OCI-LY1 (cell line): ENCODE results near the gene SEMA3D.

ENCODE experiments used
- H2AFZ ChIP-seq: fragments of 200-600 bp; sonication (generic), shearing (Covaris generic); 2 replicates; pipeline ENCODE4 v1.6.0; 2014; ENCODE audit warnings: antibody characterized with exemption, mild to moderate bottlenecking, low read length
- H3F3A ChIP-seq: fragments of 200-600 bp; sonication (generic), shearing (Covaris generic); 2 replicates; pipeline ENCODE4 v1.6.0; 2014; ENCODE audit warnings: mild to moderate bottlenecking, antibody characterized with exemption, low read length, moderate library complexity; ENCODE audit not compliant: insufficient read depth
- H3K27ac ChIP-seq: fragments of 200-600 bp; sonication (generic); 2 replicates; pipeline ENCODE4 v1.5.1; 2014; ENCODE audit warnings: low read length, mixed run types, mild to moderate bottlenecking, low read depth; ENCODE audit not compliant: poor library complexity, severe bottlenecking
- H3K27me3 ChIP-seq: fragments of 200-600 bp; sonication (generic); 2 replicates; pipeline ENCODE4 v1.6.0; 2014; ENCODE audit warnings: antibody characterized with exemption, mild to moderate bottlenecking, low read length, moderate library complexity; ENCODE audit not compliant: insufficient read depth
- H3K36me3 ChIP-seq: fragments of 200-600 bp; sonication (generic); 2 replicates; pipeline ENCODE4 v1.6.1; 2014; ENCODE audit warnings: mild to moderate bottlenecking, antibody characterized with exemption, low read length, moderate library complexity, mixed read lengths; ENCODE audit not compliant: insufficient read depth
- H3K4me1 ChIP-seq: fragments of 200-600 bp; sonication (generic); 2 replicates; pipeline ENCODE4 v1.5.1; 2014; ENCODE audit warnings: mild to moderate bottlenecking, low read length, moderate library complexity; ENCODE audit not compliant: insufficient read depth, severe bottlenecking
- H3K4me2 ChIP-seq: fragments of 200-600 bp; sonication (generic), shearing (Covaris generic); 2 replicates; pipeline ENCODE4 v1.6.1; 2014; ENCODE audit warnings: low read length
- H3K4me3 ChIP-seq: fragments of 200-600 bp; sonication (generic); 2 replicates; pipeline ENCODE4 v1.5.1; 2014; ENCODE audit warnings: low read length, low read depth, mild to moderate bottlenecking, mixed read lengths; ENCODE audit not compliant: poor library complexity, severe bottlenecking
- H3K79me2 ChIP-seq: fragments of 200-600 bp; shearing (Covaris generic); 2 replicates; pipeline ENCODE4 v1.6.1; 2016; ENCODE audit warnings: mixed run types, low read length, mixed read lengths; ENCODE audit not compliant: insufficient read depth
- H3K9ac ChIP-seq: fragments of 200-600 bp; sonication (generic), shearing (Covaris generic); 2 replicates; pipeline ENCODE4 v1.6.1; 2014; ENCODE audit warnings: mild to moderate bottlenecking, low read length, mixed read lengths
- H3K9me2 ChIP-seq: fragments of 200-600 bp; sonication (generic), shearing (Covaris generic); 2 replicates; pipeline ENCODE4 v1.6.1; 2014; ENCODE audit warnings: low read depth, mild to moderate bottlenecking, low read length, mixed read lengths
- H3K9me3 ChIP-seq: fragments of 200-600 bp; shearing (Covaris generic); 2 replicates; pipeline ENCODE4 v1.6.1; 2014; ENCODE audit warnings: low read length, mixed read lengths
- H4K20me1 ChIP-seq: fragments of 200-600 bp; sonication (generic), shearing (Covaris generic); 2 replicates; pipeline ENCODE4 v1.6.0; 2016; ENCODE audit warnings: mild to moderate bottlenecking, low read length; ENCODE audit not compliant: insufficient read depth
- CTCF ChIP-seq: fragments of 200-600 bp; sonication (generic), shearing (Covaris generic); IDR thresholded peaks from 2 replicates; pipeline ENCODE4 v1.5.1; 2017; ENCODE audit warnings: mild to moderate bottlenecking, antibody characterized with exemption, low read length, moderate library complexity, mixed read lengths
- EZH2 ChIP-seq: fragments of 200-600 bp; sonication (generic), shearing (Covaris generic); IDR thresholded peaks from 2 replicates; pipeline ENCODE4 v1.8.0; 2017; ENCODE audit warnings: borderline replicate concordance, mixed run types, mild to moderate bottlenecking, antibody characterized with exemption, low read length, moderate library complexity, mixed read lengths

SEMA3D gene

GRCh38 chr7:85090143-85090542, 96.7 kb downstream of the SEMA3D start:
- H2AFZ ChIP-seq: no peak overlapping the region
- no peak for TF ChIP-seq EZH2
- TF ChIP-seq CTCF: no peak
- H3K4me1 ChIP-seq: no peaks in the 10 kb centered on the region
- H3F3A ChIP-seq: no peaks in the 10 kb centered on the region
- no peak overlapping the region for H3K4me3 ChIP-seq
- H3K4me2 ChIP-seq: no peak overlapping the region
- H3K36me3 ChIP-seq: no peaks in the 10 kb centered on the region
- H4K20me1 ChIP-seq: no peaks in the 10 kb centered on the region
- H3K79me2 ChIP-seq: no peaks in the 10 kb centered on the region
- H3K9me2 ChIP-seq: no peaks in the 10 kb centered on the region
- H3K27ac ChIP-seq: no peak overlapping the region
- H3K27me3 ChIP-seq: no peaks in the 10 kb centered on the region
- no peak overlapping the region for H3K9ac ChIP-seq
- H3K9me3 ChIP-seq: no peaks in the 10 kb centered on the region

GRCh38 chr7:85081846-85082245, 105.0 kb downstream of the SEMA3D start:
- no peaks in the 10 kb centered on the region for H3K4me1 ChIP-seq
- H3K27me3 ChIP-seq: no peaks in the 10 kb centered on the region
- no peak overlapping the region for H3K4me2 ChIP-seq
- H4K20me1 ChIP-seq: no peaks in the 10 kb centered on the region
- H3K79me2 ChIP-seq: no peaks in the 10 kb centered on the region
- H3K4me3 ChIP-seq: no peak overlapping the region
- no peak overlapping the region for H3K9ac ChIP-seq
- no peaks in the 10 kb centered on the region for H3K9me3 ChIP-seq
- no peaks in the 10 kb centered on the region for H3K9me2 ChIP-seq
- no peak for TF ChIP-seq EZH2
- TF ChIP-seq CTCF: no peak
- H3K27ac ChIP-seq: no peak overlapping the region
- H2AFZ ChIP-seq: no peak overlapping the region
- no peaks in the 10 kb centered on the region for H3K36me3 ChIP-seq
- no peaks in the 10 kb centered on the region for H3F3A ChIP-seq

- Histone ChIP-seq H3K4me3 (no peak overlapping the region), H3K27me3 (no peaks in the 10 kb centered on the region), H3K4me2 (no peak overlapping the region), H3F3A (no peaks in the 10 kb centered on the region), H3K4me1 (no peaks in the 10 kb centered on the region), H2AFZ (no peak overlapping the region), H3K79me2 (no peaks in the 10 kb centered on the region), H3K36me3 (no peaks in the 10 kb centered on the region), H3K9me3 (no peaks in the 10 kb centered on the region), H3K27ac (no peak overlapping the region), H4K20me1 (no peaks in the 10 kb centered on the region), H3K9ac (no peak overlapping the region), H3K9me2 (no peaks in the 10 kb centered on the region)
- TF ChIP-seq EZH2: no peak
- TF ChIP-seq CTCF: no peak
Measured at GRCh38 chr7:85081392-85081791, 105.5 kb downstream of the SEMA3D start.
